Neural cell (in vitro differentiated cells): ENCODE results near the gene ARHGAP4. TPM values are rescaled to one million over a fixed set of nuclear protein-coding genes. Genes with fewer than 3 reads are reported as not detected.
A peak's percentile ranks its signal among the peaks of the same experiment; 100 is the strongest.

Source experiments
- H2AFZ ChIP-seq: fragments of 200-600, 300-800 bp; sonication (generic), shearing (Covaris generic); 2 replicates; pipeline ENCODE4 v1.6.0; 2014; ENCODE audit warnings: low read depth, mild to moderate bottlenecking, antibody characterized with exemption, low read length, moderate library complexity
- H3F3A ChIP-seq: fragments of 200-600 bp; shearing (Covaris generic); 2 replicates; pipeline ENCODE4 v1.6.1; 2016; ENCODE audit warnings: mild to moderate bottlenecking, moderate library complexity, mixed read lengths, antibody characterized with exemption, low read length; ENCODE audit not compliant: insufficient read depth, poor library complexity, severe bottlenecking
- H3K27ac ChIP-seq: fragments of 200-600, 300-800 bp; sonication (generic), shearing (Covaris generic); 2 replicates; pipeline ENCODE4 v1.5.1; 2014; ENCODE audit warnings: mild to moderate bottlenecking, low read length, moderate library complexity
- H3K27me3 ChIP-seq: fragments of 300-800, 200-600 bp; sonication (generic), shearing (Covaris generic); 2 replicates; pipeline ENCODE4 v1.6.0; 2014; ENCODE audit warnings: mild to moderate bottlenecking, low read depth, low read length, moderate library complexity; ENCODE audit not compliant: insufficient read depth
- H3K36me3 ChIP-seq: fragments of 300-800, 200-600 bp; sonication (generic), shearing (Covaris generic); 2 replicates; pipeline ENCODE4 v1.5.1; 2014; ENCODE audit warnings: mild to moderate bottlenecking, antibody characterized with exemption, low read length, moderate library complexity; ENCODE audit not compliant: insufficient read depth
- H3K4me2 ChIP-seq: fragments of 300-800, 200-600 bp; sonication (generic), shearing (Covaris generic); 2 replicates; pipeline ENCODE4 v1.6.0; 2014; ENCODE audit warnings: mild to moderate bottlenecking, low read length
- H3K4me3 ChIP-seq: fragments of 300-800, 200-600 bp; sonication (generic), shearing (Covaris generic); 2 replicates; pipeline ENCODE4 v1.5.1; 2014; ENCODE audit warnings: mild to moderate bottlenecking, low read length, moderate library complexity
- H3K79me2 ChIP-seq: fragments of 200-600 bp; shearing (Covaris generic); replicated peaks from 2 replicates; pipeline ENCODE4 v1.6.0; 2014; ENCODE audit warnings: mild to moderate bottlenecking, low read length, moderate library complexity; ENCODE audit not compliant: insufficient read depth
- H3K9ac ChIP-seq: fragments of 300-800, 200-600 bp; sonication (generic), shearing (Covaris generic); 2 replicates; pipeline ENCODE4 v1.6.1; 2016; ENCODE audit warnings: mild to moderate bottlenecking, low read length, mixed read lengths
- H3K9me2 ChIP-seq: fragments of 200-600 bp; shearing (Covaris generic); 2 replicates; pipeline ENCODE4 v1.6.1; 2016; ENCODE audit warnings: mild to moderate bottlenecking, low read length, mixed read lengths; ENCODE audit not compliant: insufficient read depth
- H3K9me3 ChIP-seq: fragments of 200-600, 300-800 bp; sonication (generic), shearing (Covaris generic); 2 replicates; pipeline ENCODE4 v1.6.1; 2016; ENCODE audit warnings: mild to moderate bottlenecking, mixed run types, low read length, moderate library complexity, mixed read lengths
- H4K20me1 ChIP-seq: fragments of 200-600 bp; shearing (Covaris generic); 2 replicates; pipeline ENCODE4 v1.6.1; 2016; ENCODE audit warnings: mild to moderate bottlenecking, mixed run types; ENCODE audit not compliant: insufficient read depth
- EP300 ChIP-seq: fragments of 450-650 bp; conservative IDR thresholded peaks from 2 replicates; pipeline ENCODE4 v1.6.1; 2014; ENCODE audit warnings: antibody characterized with exemption, mild to moderate bottlenecking, moderate library complexity; ENCODE audit not compliant: poor library complexity, severe bottlenecking
- EZH2 ChIP-seq: fragments of 200-600, 300-800 bp; shearing (Covaris generic), sonication (generic); IDR thresholded peaks from 2 replicates; pipeline ENCODE4 v1.6.1; 2014; ENCODE audit warnings: antibody characterized with exemption, low read length, borderline replicate concordance, mild to moderate bottlenecking; ENCODE audit not compliant: insufficient read depth, poor library complexity, severe bottlenecking
- MXI1 ChIP-seq: fragments of 450-650 bp; conservative IDR thresholded peaks from 2 replicates; pipeline ENCODE4 v1.6.1; 2014; ENCODE audit warnings: antibody characterized with exemption, mild to moderate bottlenecking; ENCODE audit not compliant: poor library complexity, severe bottlenecking
- POLR2AphosphoS5 ChIP-seq: IDR thresholded peaks from 2 replicates; pipeline ENCODE4 v1.6.1; 2012
- RAD21 ChIP-seq: fragments of 450-650 bp; conservative IDR thresholded peaks from 2 replicates; pipeline ENCODE4 v1.6.1; 2014; ENCODE audit warnings: antibody characterized with exemption, mild to moderate bottlenecking, moderate library complexity
- SMC3 ChIP-seq: fragments of 450-650 bp; conservative IDR thresholded peaks from 2 replicates; pipeline ENCODE4 v1.6.1; 2014; ENCODE audit warnings: antibody characterized with exemption, mild to moderate bottlenecking, moderate library complexity; ENCODE audit not compliant: poor library complexity
- TAF1 ChIP-seq: IDR thresholded peaks from 2 replicates; pipeline ENCODE4 v1.6.1; 2012; ENCODE audit warnings: low read depth
- polyA plus RNA-seq: library from polyadenylated mRNA; depleted of rRNA; stranded (reverse); fragments of >200 nt; gene quantifications from 2 replicates; pipeline ENCODE4 v1.2.3, GENCODE V29; 2014
- TF ChIP-seq, protein P1 (sequence below): fragments of 450-650 bp; IDR thresholded peaks from 2 replicates; pipeline ENCODE4 v1.5.1; 2014; ENCODE audit warnings: antibody characterized with exemption, mild to moderate bottlenecking, moderate library complexity; ENCODE audit not compliant: poor library complexity, severe bottlenecking
- TF ChIP-seq, protein P2 (sequence below): IDR thresholded peaks from 2 replicates; pipeline ENCODE4 v1.6.1; 2012; ENCODE audit warnings: borderline replicate concordance

ARHGAP4 gene
- polyA plus RNA-seq, 1 donor from 2014 or later = 11.2 TPM

DNA sequence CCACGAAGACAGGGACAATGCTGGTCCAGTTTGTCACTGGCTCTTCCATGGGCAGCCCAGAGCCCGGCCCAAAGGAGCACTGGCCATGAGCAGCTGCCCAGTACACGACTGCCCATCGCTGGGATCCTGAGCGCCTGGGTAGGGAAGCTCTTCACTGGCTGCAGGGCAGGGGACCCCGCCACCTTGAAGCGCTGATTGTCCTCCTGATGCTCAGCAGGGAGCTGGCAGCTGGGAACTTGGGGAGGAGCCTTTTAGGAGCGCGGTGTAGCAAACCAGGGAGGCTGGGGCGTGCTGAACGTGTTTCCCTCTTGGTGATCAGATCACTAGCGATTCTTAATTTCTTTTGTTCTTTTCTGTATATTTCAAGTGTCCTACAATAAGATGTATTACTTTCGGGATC lies 41.9 kb downstream of the ARHGAP4 start:
- H3K9me3 ChIP-seq = no peaks in the 10 kb centered on the region
- H3K4me2 ChIP-seq = peak overlapping the region; percentile 65
- peak overlapping the region; percentile 95 for H3K27ac ChIP-seq
- H3K9ac ChIP-seq = peak overlapping the region; percentile 90
- TF ChIP-seq EZH2 = no peak
- TF ChIP-seq MXI1 = no peak
- TF ChIP-seq, protein P1, sequence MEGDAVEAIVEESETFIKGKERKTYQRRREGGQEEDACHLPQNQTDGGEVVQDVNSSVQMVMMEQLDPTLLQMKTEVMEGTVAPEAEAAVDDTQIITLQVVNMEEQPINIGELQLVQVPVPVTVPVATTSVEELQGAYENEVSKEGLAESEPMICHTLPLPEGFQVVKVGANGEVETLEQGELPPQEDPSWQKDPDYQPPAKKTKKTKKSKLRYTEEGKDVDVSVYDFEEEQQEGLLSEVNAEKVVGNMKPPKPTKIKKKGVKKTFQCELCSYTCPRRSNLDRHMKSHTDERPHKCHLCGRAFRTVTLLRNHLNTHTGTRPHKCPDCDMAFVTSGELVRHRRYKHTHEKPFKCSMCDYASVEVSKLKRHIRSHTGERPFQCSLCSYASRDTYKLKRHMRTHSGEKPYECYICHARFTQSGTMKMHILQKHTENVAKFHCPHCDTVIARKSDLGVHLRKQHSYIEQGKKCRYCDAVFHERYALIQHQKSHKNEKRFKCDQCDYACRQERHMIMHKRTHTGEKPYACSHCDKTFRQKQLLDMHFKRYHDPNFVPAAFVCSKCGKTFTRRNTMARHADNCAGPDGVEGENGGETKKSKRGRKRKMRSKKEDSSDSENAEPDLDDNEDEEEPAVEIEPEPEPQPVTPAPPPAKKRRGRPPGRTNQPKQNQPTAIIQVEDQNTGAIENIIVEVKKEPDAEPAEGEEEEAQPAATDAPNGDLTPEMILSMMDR = no peak
- TF ChIP-seq, protein P2, sequence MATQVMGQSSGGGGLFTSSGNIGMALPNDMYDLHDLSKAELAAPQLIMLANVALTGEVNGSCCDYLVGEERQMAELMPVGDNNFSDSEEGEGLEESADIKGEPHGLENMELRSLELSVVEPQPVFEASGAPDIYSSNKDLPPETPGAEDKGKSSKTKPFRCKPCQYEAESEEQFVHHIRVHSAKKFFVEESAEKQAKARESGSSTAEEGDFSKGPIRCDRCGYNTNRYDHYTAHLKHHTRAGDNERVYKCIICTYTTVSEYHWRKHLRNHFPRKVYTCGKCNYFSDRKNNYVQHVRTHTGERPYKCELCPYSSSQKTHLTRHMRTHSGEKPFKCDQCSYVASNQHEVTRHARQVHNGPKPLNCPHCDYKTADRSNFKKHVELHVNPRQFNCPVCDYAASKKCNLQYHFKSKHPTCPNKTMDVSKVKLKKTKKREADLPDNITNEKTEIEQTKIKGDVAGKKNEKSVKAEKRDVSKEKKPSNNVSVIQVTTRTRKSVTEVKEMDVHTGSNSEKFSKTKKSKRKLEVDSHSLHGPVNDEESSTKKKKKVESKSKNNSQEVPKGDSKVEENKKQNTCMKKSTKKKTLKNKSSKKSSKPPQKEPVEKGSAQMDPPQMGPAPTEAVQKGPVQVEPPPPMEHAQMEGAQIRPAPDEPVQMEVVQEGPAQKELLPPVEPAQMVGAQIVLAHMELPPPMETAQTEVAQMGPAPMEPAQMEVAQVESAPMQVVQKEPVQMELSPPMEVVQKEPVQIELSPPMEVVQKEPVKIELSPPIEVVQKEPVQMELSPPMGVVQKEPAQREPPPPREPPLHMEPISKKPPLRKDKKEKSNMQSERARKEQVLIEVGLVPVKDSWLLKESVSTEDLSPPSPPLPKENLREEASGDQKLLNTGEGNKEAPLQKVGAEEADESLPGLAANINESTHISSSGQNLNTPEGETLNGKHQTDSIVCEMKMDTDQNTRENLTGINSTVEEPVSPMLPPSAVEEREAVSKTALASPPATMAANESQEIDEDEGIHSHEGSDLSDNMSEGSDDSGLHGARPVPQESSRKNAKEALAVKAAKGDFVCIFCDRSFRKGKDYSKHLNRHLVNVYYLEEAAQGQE = no peak
- no peak for TF ChIP-seq POLR2AphosphoS5
- TF ChIP-seq EP300 = no peak
- no peak for TF ChIP-seq TAF1
- H3F3A ChIP-seq = no peaks in the 10 kb centered on the region
- no peaks in the 10 kb centered on the region for H3K36me3 ChIP-seq
- no peaks in the 10 kb centered on the region for H3K9me2 ChIP-seq
- H3K79me2 ChIP-seq = peaks cover 54% of the 10 kb centered on the region
- H3K4me3 ChIP-seq = peak overlapping the region; percentile 86
- no peaks in the 10 kb centered on the region for H4K20me1 ChIP-seq
- no peaks in the 10 kb centered on the region for H3K27me3 ChIP-seq
- no peak overlapping the region for H2AFZ ChIP-seq

DNA sequence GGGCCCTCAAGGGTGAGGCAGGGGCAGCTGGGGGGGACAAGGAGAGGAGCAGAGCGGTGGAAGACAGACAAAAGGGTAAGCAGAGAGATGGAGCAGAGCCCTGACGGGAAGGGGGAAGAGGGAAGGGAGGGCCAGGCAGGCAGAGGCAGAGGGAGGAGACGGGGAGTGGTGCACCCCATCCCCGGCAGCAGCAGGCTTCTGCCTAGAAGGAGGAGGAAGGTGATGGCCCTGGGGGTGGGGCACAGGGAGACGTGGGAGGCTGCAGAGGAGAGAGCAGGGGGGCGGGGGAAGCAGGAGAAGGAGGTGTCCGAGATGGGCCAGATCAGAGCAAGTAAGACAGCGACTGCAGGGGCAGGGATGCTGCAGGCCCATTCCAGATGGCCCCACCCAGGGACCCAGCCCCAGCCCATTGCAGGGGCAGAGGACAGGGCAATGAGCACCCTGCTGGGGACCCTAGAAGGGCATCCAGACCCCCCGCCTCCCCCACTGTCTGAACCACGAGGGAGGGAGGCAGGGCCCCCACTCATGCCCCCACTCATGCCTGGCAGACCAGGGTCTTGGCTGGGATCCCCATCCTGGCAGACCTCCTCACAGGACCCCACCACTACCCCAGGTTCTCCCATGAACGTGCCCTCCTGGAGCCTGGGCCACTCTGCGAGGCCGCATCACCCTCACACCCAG lies 42.8 kb downstream of the ARHGAP4 start:
- Histone ChIP-seq H3K9me3 (no peaks in the 10 kb centered on the region), H2AFZ (no peak overlapping the region), H3K36me3 (no peaks in the 10 kb centered on the region), H3K4me3 (peak overlapping the region; percentile 86), H3K9ac (peak overlapping the region; percentile 90), H3K27me3 (no peaks in the 10 kb centered on the region), H3K4me2 (peak overlapping the region; percentile 62), H3F3A (no peaks in the 10 kb centered on the region), H3K79me2 (peaks cover 54% of the 10 kb centered on the region), H4K20me1 (no peaks in the 10 kb centered on the region), H3K27ac (peak overlapping the region; percentile 95), H3K9me2 (no peaks in the 10 kb centered on the region)
- TF ChIP-seq RAD21 (no peak), TAF1 (no peak), EP300 (no peak), EZH2 (no peak), SMC3 (no peak), MXI1 (no peak), POLR2AphosphoS5 (no peak)
- TF ChIP-seq, protein P1 = no peak
- TF ChIP-seq, protein P2 = no peak
